Activated CD4-positive, alpha-beta T cell treated with anti-CD3 and anti-CD28 coated beads, Interleukin-2, amount 50 U/mL, for 1 hour (primary cell): ENCODE results near the gene MEST.
"Not testable (repeated sequence)": the region's sequence is repeated elsewhere in the genome, so short reads cannot be mapped to it uniquely, and the experiment has no call there.

Experiments
- DNase-seq: peaks from one replicate; pipeline ENCODE4 v3.0.0-alpha.2; 2020

Gene MEST

DNA sequence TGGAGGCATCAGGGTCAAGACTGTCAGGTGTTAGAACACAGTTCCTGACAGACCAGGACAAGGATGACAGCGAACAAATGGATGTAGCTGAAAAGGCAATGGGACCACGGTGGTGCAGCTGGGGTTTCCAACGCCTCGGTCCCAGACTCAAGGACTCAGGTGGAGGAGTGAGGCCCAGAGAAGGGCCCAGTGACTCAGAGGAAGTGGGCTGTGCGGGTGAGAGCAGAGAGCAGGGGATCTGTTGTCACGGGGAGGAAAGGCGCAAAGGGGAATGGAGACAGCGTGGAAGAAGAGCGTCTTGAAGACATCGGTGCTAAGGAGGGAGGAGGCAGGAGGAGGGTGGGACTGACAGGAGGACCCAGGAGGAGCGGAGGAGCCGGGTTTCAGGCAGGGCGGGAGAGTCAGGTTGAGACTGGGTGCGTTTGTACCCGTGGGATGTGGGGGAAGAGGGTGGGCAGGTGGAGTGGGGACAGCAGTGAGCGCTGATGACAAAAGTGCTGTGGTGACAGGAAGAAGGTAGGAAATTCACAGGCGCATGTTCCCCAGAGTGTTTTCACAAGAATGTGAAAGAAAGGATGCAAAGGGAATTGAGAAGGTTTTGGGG lies 36.0 kb downstream of the MEST start:
- not testable (repeated sequence) for DNase-seq

DNA sequence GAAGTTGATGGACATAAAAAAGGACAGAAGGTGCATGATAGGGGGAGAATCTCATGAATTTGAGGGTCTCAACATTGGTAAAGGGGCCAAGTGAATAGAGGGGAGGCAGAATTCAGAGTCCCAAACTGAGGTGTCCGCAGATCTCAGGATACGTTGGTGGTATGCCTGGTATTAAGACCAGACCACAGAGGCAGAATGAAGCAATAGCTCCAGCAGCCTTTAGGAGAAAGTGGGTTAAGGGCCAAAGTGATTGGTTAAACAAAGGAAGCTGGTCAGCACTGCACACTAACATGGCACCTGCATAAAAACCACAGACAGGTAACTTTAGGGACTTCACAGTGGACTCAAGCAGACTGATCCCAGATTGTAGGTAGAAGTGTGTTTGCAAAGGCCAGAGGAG lies 37.5 kb downstream of the MEST start:
- no peak for DNase-seq

DNA sequence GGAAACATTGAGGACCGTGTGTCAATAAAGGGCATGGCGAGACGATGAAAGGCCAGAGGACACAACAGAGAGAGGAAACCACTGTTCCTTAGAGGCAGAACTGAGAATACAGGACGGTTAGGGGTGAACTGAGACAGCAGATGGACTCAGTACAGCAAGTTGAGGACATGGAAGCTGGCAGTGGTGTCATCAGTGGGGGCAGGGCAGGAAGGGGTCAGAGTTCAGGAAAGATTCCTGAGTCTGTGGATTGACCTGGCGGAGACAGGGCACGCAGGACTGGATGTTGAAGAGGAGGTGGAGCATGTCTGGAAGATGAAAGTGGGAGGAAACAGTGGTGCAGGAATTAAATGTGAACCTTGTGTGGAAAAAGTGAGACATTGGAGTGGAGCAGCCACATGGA lies 46.0 kb downstream of the MEST start:
- DNase-seq: not testable (repeated sequence)

DNA sequence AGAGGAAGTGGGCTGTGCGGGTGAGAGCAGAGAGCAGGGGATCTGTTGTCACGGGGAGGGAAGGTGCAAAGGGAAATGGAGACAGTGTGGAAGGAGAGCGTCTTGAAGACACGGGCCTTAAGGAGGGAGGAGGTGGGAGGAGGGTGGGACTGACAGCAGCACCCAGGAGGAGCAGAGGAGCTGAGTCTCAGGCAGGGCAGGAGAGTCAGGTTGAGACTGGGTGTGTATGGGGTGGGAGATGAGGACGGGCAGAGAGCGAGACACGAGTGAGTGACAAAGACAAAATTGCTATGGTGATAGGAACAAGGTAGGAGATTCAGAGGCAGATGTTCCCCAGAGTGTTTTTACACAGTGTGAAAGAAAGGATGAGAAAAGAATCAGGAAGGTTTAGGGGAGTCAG lies 49.4 kb downstream of the MEST start:
- not testable (repeated sequence) for DNase-seq

DNA sequence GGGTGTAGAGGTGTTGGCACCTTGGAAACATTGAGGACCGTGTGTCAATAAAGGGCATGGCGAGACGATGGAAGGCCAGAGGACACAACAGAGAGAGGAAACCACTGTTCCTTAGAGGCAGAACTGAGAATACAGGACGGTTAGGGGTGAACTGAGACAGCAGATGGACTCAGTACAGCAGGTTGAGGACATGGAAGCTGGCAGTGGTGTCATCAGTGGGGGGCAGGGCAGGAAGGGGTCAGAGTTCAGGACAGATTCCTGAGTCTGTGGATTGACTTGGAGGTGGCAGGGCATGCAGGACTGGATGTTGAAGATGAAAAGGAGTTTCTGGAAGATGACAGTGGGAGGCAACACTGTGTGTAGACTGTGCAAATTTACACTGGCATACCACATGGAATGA lies 50.4 kb downstream of the MEST start:
- DNase-seq: not testable (repeated sequence)

DNA sequence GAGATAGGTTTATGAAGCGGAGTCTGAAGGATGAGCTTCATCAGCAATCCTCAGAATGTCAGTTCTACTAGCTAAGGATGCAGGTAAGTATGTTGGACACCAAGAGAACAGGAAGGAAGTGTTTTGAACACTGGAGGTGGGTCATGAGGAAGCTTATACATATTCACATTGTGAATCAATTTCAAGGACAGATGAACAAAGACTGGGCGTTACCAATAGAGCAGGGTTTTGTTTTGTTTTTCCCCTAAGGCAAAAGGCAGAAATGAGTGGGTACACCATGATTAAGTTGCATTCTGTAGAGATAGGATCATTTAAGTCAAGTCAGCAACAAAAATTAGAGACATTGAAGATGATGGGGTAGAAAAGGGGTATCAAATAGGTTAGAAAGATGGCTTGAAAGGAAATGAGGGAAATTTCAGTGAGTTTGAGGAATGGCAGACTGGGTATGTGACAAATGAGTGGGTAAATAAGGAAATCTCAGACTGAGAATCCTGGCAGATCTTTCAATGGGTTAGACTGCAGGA lies 51.7 kb downstream of the MEST start:
- no peak for DNase-seq

DNA sequence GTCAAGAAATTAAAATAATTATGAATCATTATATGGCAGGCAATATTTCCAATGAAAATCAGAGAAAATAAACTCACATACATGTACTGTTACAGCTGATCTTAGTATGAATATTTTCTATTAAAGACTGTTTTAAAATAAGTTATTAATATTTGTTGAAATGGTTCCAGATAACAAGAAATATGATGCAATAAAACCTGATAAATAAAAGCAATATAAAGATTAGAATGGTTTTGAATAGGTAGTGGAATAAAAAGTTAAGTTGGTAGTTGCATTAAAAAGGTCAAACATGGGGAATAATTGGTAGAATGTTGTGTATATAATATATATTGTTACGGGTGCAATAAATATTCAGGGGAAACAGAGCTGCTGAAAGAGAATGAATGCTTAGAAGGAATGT lies 52.5 kb downstream of the MEST start:
- DNase-seq: no peak

DNA sequence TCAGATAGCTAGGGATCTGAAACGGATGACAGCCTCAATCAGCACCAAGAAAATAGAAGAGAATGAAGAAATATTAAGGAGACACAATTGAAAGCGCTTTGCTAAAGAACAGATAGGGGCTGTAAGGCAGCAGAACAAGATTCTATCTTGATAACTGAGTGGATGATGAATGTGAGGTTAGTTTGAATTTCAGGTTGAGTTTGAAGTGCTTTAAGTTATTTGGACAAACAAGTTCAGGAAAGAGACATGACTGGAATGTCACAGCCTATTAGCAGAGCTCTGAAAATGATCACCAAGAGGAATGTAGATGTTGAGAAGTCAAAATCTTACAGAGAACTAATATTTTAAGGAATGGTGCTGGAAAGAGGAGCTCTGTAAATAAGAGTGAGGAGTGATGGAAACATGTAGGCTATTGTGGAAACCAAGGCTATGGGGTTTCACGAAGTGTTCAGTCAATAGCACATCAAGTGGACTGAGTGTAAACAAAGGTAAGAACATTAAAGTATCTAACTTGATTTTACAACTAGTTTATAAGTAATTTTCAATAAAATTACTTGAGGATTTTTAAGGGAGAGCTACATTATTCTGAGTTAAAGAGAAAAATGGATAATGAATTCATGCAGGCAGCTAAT lies 61.6 kb downstream of the MEST start:
- no peak for DNase-seq

DNA sequence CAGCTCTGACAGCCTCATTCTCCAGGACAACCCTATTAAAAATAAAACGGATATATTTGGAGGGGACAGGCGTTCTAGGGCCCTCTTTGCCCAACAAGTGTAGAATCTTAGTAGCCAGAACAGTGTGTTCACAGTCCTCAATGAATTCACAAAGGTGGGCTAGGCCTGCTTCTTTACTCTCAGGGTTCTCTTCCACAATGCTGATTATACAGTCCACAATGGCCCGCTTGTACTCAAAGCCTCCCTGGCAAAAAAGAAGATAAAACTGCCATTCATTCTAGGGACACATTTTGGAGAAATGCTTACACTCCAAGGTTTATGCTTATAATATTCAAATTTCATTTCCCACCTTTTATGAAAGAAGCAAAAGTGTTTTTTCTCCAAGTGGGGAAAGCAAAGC lies 62.6 kb downstream of the MEST start:
- no peak for DNase-seq
